OCI-LY1 (cell line): ENCODE data around the gene OSBPL5.

Source experiments
- CTCF ChIP-seq: fragments of 200-600 bp; sonication (generic), shearing (Covaris generic); IDR thresholded peaks from 2 replicates; pipeline ENCODE4 v1.5.1; 2017; ENCODE audit warnings: mild to moderate bottlenecking, antibody characterized with exemption, low read length, moderate library complexity, mixed read lengths
- EZH2 ChIP-seq: fragments of 200-600 bp; sonication (generic), shearing (Covaris generic); IDR thresholded peaks from 2 replicates; pipeline ENCODE4 v1.8.0; 2017; ENCODE audit warnings: borderline replicate concordance, mixed run types, mild to moderate bottlenecking, antibody characterized with exemption, low read length, moderate library complexity, mixed read lengths

GRCh38 chr11:3161720-3162409 lies 3.2 kb downstream of the OSBPL5 start:
- TF ChIP-seq CTCF (no peak), EZH2 (no peak)
